Body of pancreas (tissue), 4 donors: ENCODE data around the gene TRAF5. TPM values are rescaled to one million over a fixed set of nuclear protein-coding genes. Genes with fewer than 3 reads are reported as not detected.
"Not testable (repeated sequence)": the region's sequence is repeated elsewhere in the genome, so short reads cannot be mapped to it uniquely, and the experiment has no call there.

ENCODE experiments used
- ATAC-seq: fragments of 150-250 bp; one replicate; pipeline ENCODE4 v1.9.1; 2016
- DNase-seq, 4 donors: peaks; one replicate each; pipeline ENCODE4 v3.0.0-alpha.2; 2019
- H3K27ac ChIP-seq, 4 donors: fragments of 200-600 bp; sonication (generic); 1 replicate in 3 of 4; 2 replicates in 1 of 4; pipeline versions ENCODE4 v1.5.1 to v1.6.1; 2016 to 2019; ENCODE audit warnings: mild to moderate bottlenecking in 1 of 4, mixed read lengths in 1 of 4, moderate library complexity in 1 of 4
- H3K27me3 ChIP-seq, 2 donors: fragments of 200-600 bp; sonication (generic); one replicate each; pipeline ENCODE4 v1.6.0; 2016; ENCODE audit warnings: mild to moderate bottlenecking in 1 of 2
- H3K36me3 ChIP-seq, 2 donors: fragments of 200-600 bp; sonication (generic); replicated peaks in 1 of 2; 2 replicates each; pipeline ENCODE4 v1.5.1; 2016; ENCODE audit warnings: low read depth in 2 of 2; ENCODE audit not compliant: insufficient read depth in 1 of 2
- H3K4me1 ChIP-seq: fragments of 200-600 bp; sonication (generic); one replicate; pipeline ENCODE4 v1.6.0; 2016
- H3K4me3 ChIP-seq, 2 donors: fragments of 200-600 bp; sonication (generic); 1 replicate in 1 of 2; 2 replicates in 1 of 2; pipeline ENCODE4 v1.5.1; 2016 to 2019
- H3K9me3 ChIP-seq, 3 donors: fragments of 200-600 bp; sonication (generic); 1 replicate in 2 of 3; 2 replicates in 1 of 3; pipeline ENCODE4 v1.5.1; 2016
- POLR2A ChIP-seq, 3 donors: fragments of 450-650 bp; IDR thresholded peaks; one replicate each; pipeline ENCODE4 v1.6.1; 2016; ENCODE audit warnings: antibody characterized with exemption in 3 of 3, mild to moderate bottlenecking in 2 of 3
- WGBS, 2 donors: methylation state at CpG; one replicate each; pipeline ENCODE4 v1.1.5; 2017; 5-methylcytosine and 5-hydroxymethylcytosine counted together
- intact Hi-C: fragments of 100-400 bp; cut with DNase I; formaldehyde crosslinking; loops from one replicate; pipeline ENCODE4 v1.15.1; 2023
- total RNA-seq, 2 donors: library from RNA; depleted of rRNA; stranded (reverse); fragments of >200 nt; gene quantifications; one replicate each; pipeline ENCODE4 v1.1.0, GENCODE V29; 2016
- TF ChIP-seq, protein P1 (sequence below), 7 experiments: fragments of 450-650 bp in 4 of 7; fragments of 200-600 bp in 3 of 7; sonication (generic) in 3 of 7; IDR thresholded peaks; one replicate each; pipeline ENCODE4 v1.5.1; 2016 to 2019; ENCODE audit warnings: antibody characterized with exemption in 7 of 7

The TRAF5 gene
- total RNA-seq, 2 donors from 2014 or later = 35.6 to 37.6 TPM

DNA sequence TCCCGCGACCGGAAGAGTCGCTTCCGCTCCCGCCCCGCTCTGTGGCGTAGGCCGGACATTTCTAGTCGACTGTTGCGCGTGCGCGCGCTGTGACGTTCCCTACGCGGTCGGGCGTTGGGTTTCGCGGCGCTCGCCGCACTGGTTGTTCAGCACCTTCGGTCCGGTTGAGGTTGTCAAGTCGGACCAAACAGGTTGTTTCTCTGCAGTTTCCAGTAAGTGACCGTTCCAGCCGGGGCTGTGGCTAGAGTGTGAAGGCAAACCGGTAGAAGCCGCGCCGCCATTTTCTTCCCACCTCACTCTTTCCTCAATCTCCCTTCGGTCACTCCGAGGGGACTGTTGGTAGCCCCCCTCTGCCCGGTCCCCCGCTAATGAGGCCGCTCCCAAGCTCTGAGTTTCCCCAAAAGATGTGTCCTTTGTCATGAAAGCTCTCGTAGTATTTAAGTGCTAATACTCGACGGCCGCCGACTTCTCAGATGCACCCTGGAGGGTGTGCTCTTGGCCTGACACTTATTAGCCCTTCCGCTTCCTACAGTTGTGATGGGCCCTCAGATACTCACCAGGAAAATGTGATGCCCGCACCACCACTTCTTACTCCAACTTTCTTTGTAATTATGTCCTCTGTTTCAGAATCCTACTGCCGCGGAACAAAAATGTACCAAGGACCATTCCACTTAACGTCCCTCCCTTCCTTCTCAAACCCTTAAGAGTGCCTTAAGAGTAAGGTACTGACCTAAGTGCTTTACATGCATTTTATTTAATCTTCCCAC, 56.3 kb downstream of the TRAF5 start:
- 5 to 6% methylated on average over 21 to 49 of the region's 49 CpGs for WGBS, 2 donors
- intact Hi-C loops = no loop called here
- peak overlapping the region in 1 of 2 donors; percentile 30 for H3K4me3 ChIP-seq

DNA sequence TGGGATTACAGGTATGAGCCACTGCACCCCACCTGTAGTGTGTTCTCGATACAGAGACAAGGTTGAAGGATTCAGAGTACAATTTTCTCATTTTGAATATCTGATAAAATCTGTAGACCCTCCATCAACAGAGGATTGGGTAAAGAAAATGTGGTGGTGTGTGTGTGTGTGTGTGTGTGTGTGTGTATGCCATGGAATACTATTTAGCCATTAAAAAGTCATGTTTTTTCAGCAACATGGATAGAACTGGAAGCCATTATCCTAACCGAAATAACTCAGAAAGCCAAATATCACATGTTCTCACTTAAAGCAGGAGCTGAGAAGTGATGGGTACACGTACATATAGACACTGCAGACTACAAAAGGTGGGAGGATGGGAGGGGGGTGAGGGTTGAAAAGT, 57.9 kb downstream of the TRAF5 start:
- WGBS, 2 donors = 96 to 98% methylated on average over 3 of the region's 3 CpGs
- ATAC-seq (no peak), DNase-seq (no peak)
- Histone ChIP-seq H3K27ac (no peak overlapping the region), H3K27me3 (no peaks in the 10 kb centered on the region), H3K9me3 (no peaks in the 10 kb centered on the region), H3K36me3 (no peaks in the 10 kb centered on the region), H3K4me3 (no peak overlapping the region), H3K4me1 (peaks cover 10% of the 10 kb centered on the region)
- TF ChIP-seq POLR2A (IDR thresholded peaks at IDR 0.05) = no peak
- TF ChIP-seq, protein P1, sequence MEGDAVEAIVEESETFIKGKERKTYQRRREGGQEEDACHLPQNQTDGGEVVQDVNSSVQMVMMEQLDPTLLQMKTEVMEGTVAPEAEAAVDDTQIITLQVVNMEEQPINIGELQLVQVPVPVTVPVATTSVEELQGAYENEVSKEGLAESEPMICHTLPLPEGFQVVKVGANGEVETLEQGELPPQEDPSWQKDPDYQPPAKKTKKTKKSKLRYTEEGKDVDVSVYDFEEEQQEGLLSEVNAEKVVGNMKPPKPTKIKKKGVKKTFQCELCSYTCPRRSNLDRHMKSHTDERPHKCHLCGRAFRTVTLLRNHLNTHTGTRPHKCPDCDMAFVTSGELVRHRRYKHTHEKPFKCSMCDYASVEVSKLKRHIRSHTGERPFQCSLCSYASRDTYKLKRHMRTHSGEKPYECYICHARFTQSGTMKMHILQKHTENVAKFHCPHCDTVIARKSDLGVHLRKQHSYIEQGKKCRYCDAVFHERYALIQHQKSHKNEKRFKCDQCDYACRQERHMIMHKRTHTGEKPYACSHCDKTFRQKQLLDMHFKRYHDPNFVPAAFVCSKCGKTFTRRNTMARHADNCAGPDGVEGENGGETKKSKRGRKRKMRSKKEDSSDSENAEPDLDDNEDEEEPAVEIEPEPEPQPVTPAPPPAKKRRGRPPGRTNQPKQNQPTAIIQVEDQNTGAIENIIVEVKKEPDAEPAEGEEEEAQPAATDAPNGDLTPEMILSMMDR (IDR thresholded peaks at IDR 0.05) = no peak
- intact Hi-C loops = no loop called here

More for the DNA sequence above, 56.3 kb downstream of the TRAF5 start:
- DNase-seq (peak; percentile 94 to 96 (median 96)), ATAC-seq (peak; percentile 100)
- peaks cover 10% of the 10 kb centered on the region for H3K4me1 ChIP-seq
- no peaks in the 10 kb centered on the region for H3K27me3 ChIP-seq
- peaks cover 0 to 1% of the 10 kb centered on the region in 2 donors for H3K36me3 ChIP-seq
- peak; percentile 89 to 97 (median 96) for TF ChIP-seq POLR2A (IDR thresholded peaks at IDR 0.05)
- TF ChIP-seq, protein P1 (IDR thresholded peaks at IDR 0.05) = no peak
- no peaks in the 10 kb centered on the region for H3K9me3 ChIP-seq
- peak overlapping the region; percentile 92 to 97 (median 94) for H3K27ac ChIP-seq

DNA sequence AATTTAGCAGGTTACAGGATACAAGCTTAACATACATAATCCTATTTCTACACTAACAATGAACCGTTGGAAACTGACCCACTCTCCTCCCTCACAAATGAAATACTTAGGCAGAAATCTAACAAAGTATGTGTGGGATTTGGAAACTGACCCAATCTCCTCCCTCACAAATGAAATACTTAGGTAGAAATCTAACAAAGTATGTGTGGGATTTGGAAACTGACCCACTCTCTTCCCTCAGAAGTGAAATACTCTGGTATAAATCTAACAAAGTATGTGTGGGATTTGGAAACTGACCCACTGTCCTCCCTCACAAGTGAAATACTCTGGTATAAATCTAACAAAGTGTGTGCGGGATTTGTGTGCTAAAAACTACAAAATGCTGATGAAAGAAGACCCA, 60.3 kb downstream of the TRAF5 start:
- DNase-seq (no peak), ATAC-seq (no peak)
- Histone ChIP-seq H3K27me3 (no peaks in the 10 kb centered on the region), H3K4me1 (peaks cover 7% of the 10 kb centered on the region), H3K4me3 (no peak overlapping the region), H3K36me3 (no peaks in the 10 kb centered on the region), H3K9me3 (no peaks in the 10 kb centered on the region), H3K27ac (no peak overlapping the region)
- TF ChIP-seq, protein P1 (IDR thresholded peaks at IDR 0.05) = no peak
- TF ChIP-seq POLR2A (IDR thresholded peaks at IDR 0.05) = no peak
- intact Hi-C loops = no loop called here
- WGBS, 2 donors = 59 to 64% methylated on average over 2 of the region's 2 CpGs

DNA sequence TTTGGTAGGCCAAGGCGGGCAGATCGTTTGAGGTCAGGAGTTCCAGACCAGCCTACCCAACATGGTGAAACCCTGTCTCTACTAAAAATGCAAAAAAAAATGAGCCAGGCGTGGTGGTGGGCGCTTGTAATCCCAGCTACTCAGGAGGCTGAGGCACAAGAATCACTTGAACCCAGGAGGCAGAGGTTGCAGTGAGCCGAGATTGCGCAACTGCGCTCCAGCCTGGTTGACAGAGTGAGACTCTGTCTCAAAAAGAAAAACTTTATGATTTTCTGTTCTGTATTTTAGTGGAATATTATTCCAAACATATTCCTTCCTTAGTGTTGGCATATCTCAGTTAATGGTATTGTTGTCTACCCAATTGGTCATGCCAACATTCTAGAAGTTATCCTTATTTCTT, 64.2 kb downstream of the TRAF5 start:
- H3K9me3 ChIP-seq, H3K27me3 ChIP-seq, H3K27ac ChIP-seq, H3K4me1 ChIP-seq, ATAC-seq, H3K36me3 ChIP-seq, H3K4me3 ChIP-seq, DNase-seq, intact Hi-C loops: not testable (repeated sequence)
- 99 to 100% methylated on average over 7 of the region's 7 CpGs for WGBS, 2 donors

DNA sequence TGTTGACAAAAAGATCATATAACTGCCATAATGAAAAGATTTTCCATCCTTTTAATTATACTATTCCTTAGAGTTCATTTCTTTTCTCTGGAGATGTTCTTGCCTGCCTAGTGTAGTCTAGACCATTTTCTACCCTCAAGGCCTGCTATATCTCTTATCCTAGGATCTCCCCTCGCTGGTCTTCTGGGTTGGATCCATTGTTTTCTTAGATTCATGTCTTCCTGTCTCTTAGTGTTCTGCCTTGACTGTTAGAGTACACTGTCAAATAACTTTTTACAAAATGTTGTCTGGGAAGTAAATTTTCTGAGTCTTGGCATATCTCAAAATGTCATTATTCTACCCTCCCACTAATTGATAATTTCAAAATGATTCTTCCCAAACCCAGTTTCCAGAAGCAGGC, 66.6 kb downstream of the TRAF5 start:
- peaks cover 0 to 5% of the 10 kb centered on the region in 2 donors for H3K36me3 ChIP-seq
- no peak for TF ChIP-seq POLR2A (IDR thresholded peaks at IDR 0.05)
- TF ChIP-seq, protein P1 (IDR thresholded peaks at IDR 0.05) = no peak
- H3K4me1 ChIP-seq = no peaks in the 10 kb centered on the region
- DNase-seq (no peak), ATAC-seq (no peak)
- no peaks in the 10 kb centered on the region for H3K9me3 ChIP-seq
- intact Hi-C loops = no loop called here
- no peak overlapping the region for H3K27ac ChIP-seq
- no peaks in the 10 kb centered on the region for H3K27me3 ChIP-seq
- H3K4me3 ChIP-seq = no peak overlapping the region
- 74 to 91% methylated on average over 1 of the region's 1 CpG for WGBS, 2 donors

DNA sequence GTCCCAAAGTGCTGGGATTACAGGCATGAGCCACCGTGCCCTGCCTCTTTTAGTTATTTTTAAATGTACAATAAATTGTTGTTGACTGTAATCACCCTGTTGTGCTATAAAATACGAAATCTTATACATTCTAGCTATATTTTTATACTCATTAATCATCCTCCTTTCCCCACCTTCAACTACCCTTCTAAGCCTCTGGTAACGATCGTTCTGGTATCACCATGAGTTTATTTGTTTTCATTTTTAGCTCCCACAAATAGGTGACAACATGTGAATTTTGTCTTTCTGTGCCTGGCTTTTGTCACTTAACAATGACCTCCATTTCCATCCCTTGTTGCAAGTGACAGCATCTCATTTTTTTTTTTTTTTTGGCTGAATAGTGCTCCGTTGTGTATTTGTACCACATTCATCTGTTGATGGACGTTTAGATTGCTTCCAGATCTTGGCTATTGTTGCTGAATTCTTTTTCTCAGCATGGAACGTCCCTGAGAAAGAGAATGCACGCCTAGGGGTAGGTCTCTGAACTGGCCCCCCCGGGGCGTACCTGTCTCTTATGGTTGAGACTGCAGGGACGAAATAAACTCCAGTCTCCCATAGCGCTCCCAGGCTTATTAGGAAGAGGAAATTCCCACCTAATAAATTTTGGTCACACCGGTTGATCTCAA, 71.8 kb downstream of the TRAF5 start:
- intact Hi-C loops, H3K27me3 ChIP-seq, DNase-seq, H3K27ac ChIP-seq, H3K9me3 ChIP-seq, ATAC-seq, H3K36me3 ChIP-seq, H3K4me3 ChIP-seq, H3K4me1 ChIP-seq: not testable (repeated sequence)
- 83 to 87% methylated on average over 13 of the region's 13 CpGs for WGBS, 2 donors

DNA sequence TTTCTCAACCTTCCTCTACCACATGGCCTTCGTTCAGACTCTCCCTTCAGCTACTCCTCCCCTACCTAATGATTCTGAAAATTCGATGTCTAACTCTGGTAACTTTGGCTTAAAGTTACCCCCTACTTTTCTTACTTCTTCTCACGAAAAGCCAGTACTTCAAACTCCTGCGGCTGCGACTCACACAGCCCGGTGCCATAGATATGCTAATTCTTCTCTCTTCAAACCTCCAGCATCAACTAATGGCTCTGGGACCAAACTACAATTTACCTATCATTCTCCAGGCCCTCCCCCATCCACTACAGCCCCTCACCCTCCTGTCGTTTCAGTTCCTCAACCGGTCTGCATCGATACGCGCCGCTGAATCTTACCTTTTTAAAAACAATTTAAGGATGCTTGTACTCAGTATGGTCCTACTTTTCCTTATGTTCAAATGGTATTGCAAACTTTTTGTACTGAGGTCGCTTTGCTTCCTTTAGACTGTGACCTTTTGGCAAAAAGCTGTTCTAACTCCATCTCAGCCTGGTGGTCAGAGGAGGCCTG, 73.3 kb downstream of the TRAF5 start:
- H3K4me1 ChIP-seq, H3K9me3 ChIP-seq, H3K27ac ChIP-seq, intact Hi-C loops, ATAC-seq, DNase-seq, H3K36me3 ChIP-seq, H3K27me3 ChIP-seq, H3K4me3 ChIP-seq: not testable (repeated sequence)
- WGBS, 2 donors = 87 to 90% methylated on average over 13 of the region's 13 CpGs
